ENCODE results near the gene HYAL3.
"Not testable (repeated sequence)": the region's sequence is repeated elsewhere in the genome, so short reads cannot be mapped to it uniquely, and the experiment has no call there.

HYAL3 gene

GRCh38 chr3:50254577-50255250 lies 44.5 kb downstream of the HYAL3 start:
- no peak for DNase-seq

DNA sequence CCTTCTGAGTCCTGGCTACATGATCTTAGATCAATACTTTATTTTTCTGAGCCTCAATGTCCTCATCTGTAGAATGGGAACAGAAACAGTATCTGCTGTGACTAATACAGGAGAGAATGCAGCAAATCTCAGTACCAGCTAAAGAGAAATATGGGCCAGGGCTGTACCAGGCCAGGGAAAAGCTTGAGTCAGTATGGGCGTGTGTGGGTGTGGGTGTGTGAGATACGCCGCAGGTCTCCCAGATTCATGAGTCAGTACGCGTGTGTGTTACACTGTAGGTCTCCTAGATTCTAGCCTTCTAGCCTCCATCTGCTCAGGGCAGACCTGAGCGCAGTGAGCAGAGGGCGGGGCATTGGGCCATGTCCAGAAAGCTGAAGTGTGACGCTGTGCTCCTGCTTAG lies 48.0 kb downstream of the HYAL3 start:
- peak; percentile 64 to 65 for DNase-seq

- DNase-seq: no peak
These were observed 48.7 kb downstream of the HYAL3 start for GRCh38 chr3:50250514-50250913.

- DNase-seq: no peak
These were observed 49.7 kb downstream of the HYAL3 start for GRCh38 chr3:50249457-50249856.

DNA sequence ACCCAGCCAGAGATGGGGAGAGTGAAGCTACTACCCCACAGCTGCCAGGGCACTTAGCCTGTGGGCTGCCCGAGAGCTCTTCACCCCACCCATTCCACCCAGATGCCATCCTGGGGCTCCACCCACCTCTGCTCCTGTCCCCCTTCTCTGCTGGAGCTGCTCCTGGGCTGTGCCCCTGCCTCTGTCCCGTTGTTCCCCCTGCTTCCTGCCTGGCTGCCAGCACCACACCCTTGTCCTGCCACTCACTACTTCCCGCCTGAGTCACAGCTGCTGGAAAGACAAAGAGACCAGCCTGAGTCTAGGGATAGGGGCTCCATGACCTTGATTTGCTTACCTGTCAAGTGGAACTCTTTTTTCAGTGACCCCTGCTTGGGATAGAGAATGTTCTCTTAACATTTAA lies 50.8 kb downstream of the HYAL3 start:
- DNase-seq: no peak

DNA sequence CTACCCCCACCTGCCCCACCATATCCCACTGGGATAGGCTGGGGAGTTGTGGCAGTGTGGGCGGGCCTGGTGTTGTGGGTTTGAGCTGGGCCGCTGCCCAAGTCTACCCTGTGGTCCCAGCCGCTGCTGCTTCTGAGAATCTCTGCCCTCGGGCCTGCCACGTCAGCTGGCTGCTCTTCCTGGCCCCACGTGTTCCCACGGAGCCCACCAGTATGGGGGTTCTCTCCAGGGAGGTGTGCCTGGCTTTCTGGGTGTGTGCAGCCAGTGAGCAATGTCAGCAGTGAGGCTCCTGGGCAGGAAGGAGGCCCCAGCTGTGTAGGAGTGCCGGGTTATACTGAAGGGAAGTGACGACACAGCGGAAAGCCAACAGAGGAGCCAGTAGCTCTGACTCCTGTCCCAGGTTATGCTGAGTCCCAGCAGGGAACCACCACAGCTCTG lies 52.7 kb downstream of the HYAL3 start:
- peak; percentile 85 to 86 for DNase-seq

- DNase-seq: peak; percentile 98 to 99
These were observed 53.2 kb downstream of the HYAL3 start for GRCh38 chr3:50245831-50246516.

- no peak for DNase-seq
These were observed 53.9 kb downstream of the HYAL3 start for GRCh38 chr3:50245251-50245745.

DNA sequence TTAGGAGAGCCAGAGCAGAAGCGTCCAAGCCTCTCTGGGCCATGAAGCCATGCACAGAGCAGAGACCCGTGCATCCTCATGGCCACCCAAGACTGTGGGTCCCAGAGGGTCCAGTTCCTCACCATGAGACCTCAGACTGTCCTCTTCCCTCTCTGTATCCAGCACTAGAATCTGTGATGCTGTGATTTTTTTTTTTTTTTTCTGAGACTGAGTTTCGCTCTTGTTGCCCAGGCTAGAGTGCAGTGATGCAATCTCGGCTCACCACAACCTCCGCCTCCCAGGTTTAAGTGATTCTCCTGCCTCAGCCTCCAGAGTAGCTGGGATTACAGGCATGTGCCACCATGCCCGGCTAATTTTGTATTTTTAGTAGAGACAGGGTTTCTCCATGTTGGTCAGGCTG lies 54.4 kb downstream of the HYAL3 start:
- not testable (repeated sequence) for DNase-seq

- DNase-seq: no peak
These were observed 55.7 kb downstream of the HYAL3 start for GRCh38 chr3:50243543-50243895.

- peak; percentile 52 to 53 for DNase-seq
These were observed 56.2 kb downstream of the HYAL3 start for GRCh38 chr3:50242851-50243542.

All from stimulated activated CD4-positive, alpha-beta T cell treated with anti-CD3 and anti-CD28 coated beads, Interleukin-2, amount 100 ng/mL, for 24 hours (primary cell).